WERI-Rb-1 (cell line): Measurements from ENCODE around the gene DMXL1.

Experiments used
- DNase-seq: peaks from one replicate; pipeline ENCODE4 v3.0.0-alpha.2; 2020
- H3K27ac ChIP-seq: fragments of 250-450 bp; sonication (Bioruptor Pico); 2 replicates; pipeline ENCODE4 v1.5.1; 2020; ENCODE audit warnings: mild to moderate bottlenecking, moderate library complexity
- H3K27me3 ChIP-seq: fragments of 250-450 bp; sonication (Bioruptor Pico); 2 replicates; pipeline ENCODE4 v1.5.1; 2021; ENCODE audit warnings: mild to moderate bottlenecking, low read depth, moderate library complexity; ENCODE audit not compliant: insufficient read depth, severe bottlenecking
- H3K36me3 ChIP-seq: fragments of 250-450 bp; sonication (Bioruptor Pico); 2 replicates; pipeline ENCODE4 v1.5.1; 2020; ENCODE audit warnings: mild to moderate bottlenecking, moderate library complexity
- H3K4me3 ChIP-seq: 2 replicates; pipeline ENCODE4 v1.5.1; 2011; ENCODE audit warnings: low read depth, mild to moderate bottlenecking, control low read depth, low read length
- H3K9me3 ChIP-seq: fragments of 250-450 bp; sonication (Bioruptor Pico); 2 replicates; pipeline ENCODE4 v1.5.1; 2021; ENCODE audit warnings: mild to moderate bottlenecking, moderate library complexity; ENCODE audit not compliant: severe bottlenecking
- CTCF ChIP-seq: IDR thresholded peaks from 2 replicates; pipeline ENCODE4 v1.5.1; 2011; ENCODE audit warnings: low read depth, mild to moderate bottlenecking, control low read depth, inconsistent platforms, low read length

The DMXL1 gene

GRCh38 chr5:119275601-119276173 lies 204.8 kb downstream of the DMXL1 start:
- Histone ChIP-seq H3K27me3 (no peaks in the 10 kb centered on the region), H3K4me3 (no peak overlapping the region), H3K36me3 (peaks cover 4% of the 10 kb centered on the region; the same call in 1 of the 2 replicates), H3K27ac (no peak overlapping the region), H3K9me3 (no peaks in the 10 kb centered on the region)
- TF ChIP-seq CTCF, result no peak
- DNase-seq, result peak; percentile 23

GRCh38 chr5:119276978-119277377 lies 206.1 kb downstream of the DMXL1 start:
- H3K36me3 ChIP-seq, result peaks cover 4% of the 10 kb centered on the region; the same call in 1 of the 2 replicates
- TF ChIP-seq CTCF, result no peak
- no peaks in the 10 kb centered on the region for H3K9me3 ChIP-seq
- H3K27ac ChIP-seq, result no peak overlapping the region
- DNase-seq, result no peak
- no peaks in the 10 kb centered on the region for H3K27me3 ChIP-seq
- H3K4me3 ChIP-seq, result no peak overlapping the region

- H3K9me3 ChIP-seq, result no peaks in the 10 kb centered on the region
- no peak overlapping the region for H3K27ac ChIP-seq
- no peak for TF ChIP-seq CTCF
- peaks cover 4% of the 10 kb centered on the region for H3K36me3 ChIP-seq
- no peaks in the 10 kb centered on the region for H3K27me3 ChIP-seq
- no peak overlapping the region for H3K4me3 ChIP-seq
- DNase-seq, result no peak
These were observed 208.2 kb downstream of the DMXL1 start for GRCh38 chr5:119279093-119279492.

- Histone ChIP-seq H3K27me3 (no peaks in the 10 kb centered on the region), H3K27ac (no peak overlapping the region), H3K4me3 (no peak overlapping the region), H3K9me3 (no peaks in the 10 kb centered on the region), H3K36me3 (peaks cover 4% of the 10 kb centered on the region)
- TF ChIP-seq CTCF, result no peak
- DNase-seq, result no peak
These were observed 209.5 kb downstream of the DMXL1 start for GRCh38 chr5:119280380-119280779.

- Histone ChIP-seq H3K27ac (no peak overlapping the region), H3K4me3 (no peak overlapping the region), H3K27me3 (no peaks in the 10 kb centered on the region), H3K9me3 (no peaks in the 10 kb centered on the region), H3K36me3 (no peaks in the 10 kb centered on the region; the same call in none of the 2 replicates)
- no peak for DNase-seq
- TF ChIP-seq CTCF, result no peak
These were observed 211.7 kb downstream of the DMXL1 start for GRCh38 chr5:119282628-119283027.

- no peak for DNase-seq
- no peaks in the 10 kb centered on the region; the same call in none of the 2 replicates for H3K36me3 ChIP-seq
- TF ChIP-seq CTCF, result no peak
- no peaks in the 10 kb centered on the region for H3K27me3 ChIP-seq
- no peak overlapping the region for H3K4me3 ChIP-seq
- no peaks in the 10 kb centered on the region for H3K9me3 ChIP-seq
- H3K27ac ChIP-seq, result no peak overlapping the region
These were observed 213.1 kb downstream of the DMXL1 start for GRCh38 chr5:119284031-119284430.
